Peyer's patch (tissue), 4 donors: Measurements from ENCODE around the gene ASAP3.

Experiments
- CTCF ChIP-seq, 6 experiments: fragments of 450-650 bp in 4 of 6; fragments of 200-600 bp in 2 of 6; sonication (generic) in 1 of 6; IDR thresholded peaks; one replicate each; pipeline ENCODE4 v1.5.1; 2017 to 2019; ENCODE audit warnings: antibody characterized with exemption in 6 of 6, mild to moderate bottlenecking in 3 of 6, moderate library complexity in 1 of 6
- POLR2A ChIP-seq, 2 donors: fragments of 450-650 bp; IDR thresholded peaks; one replicate each; pipeline ENCODE4 v1.5.1; 2017; ENCODE audit warnings: antibody characterized with exemption in 2 of 2, mild to moderate bottlenecking in 2 of 2, moderate library complexity in 2 of 2

- TF ChIP-seq CTCF (IDR thresholded peaks at IDR 0.05), result no peak
- TF ChIP-seq POLR2A (IDR thresholded peaks at IDR 0.05), result no peak
These were observed 62.6 kb downstream of the ASAP3 start for GRCh38 chr1:23421343-23421742.
